ENCODE data around the gene C6orf15.

GRCh38 chr6:31098449-31098938 is 13.9 kb downstream of the C6orf15 start:
- TF ChIP-seq CTCF (IDR thresholded peaks at IDR 0.05), result no peak
- TF ChIP-seq POLR2A (IDR thresholded peaks at IDR 0.05), result no peak
